DMS53 treated with DMSO at 0.1 percent for 48 hours (cell line): ENCODE data around the gene CLIC1.

Experiments
- DNase-seq: peaks from one replicate; lab custom pipeline; 2025; ENCODE audit not compliant: unreplicated experiment; lab: John Stamatoyannopoulos, UW

Gene CLIC1

DNA sequence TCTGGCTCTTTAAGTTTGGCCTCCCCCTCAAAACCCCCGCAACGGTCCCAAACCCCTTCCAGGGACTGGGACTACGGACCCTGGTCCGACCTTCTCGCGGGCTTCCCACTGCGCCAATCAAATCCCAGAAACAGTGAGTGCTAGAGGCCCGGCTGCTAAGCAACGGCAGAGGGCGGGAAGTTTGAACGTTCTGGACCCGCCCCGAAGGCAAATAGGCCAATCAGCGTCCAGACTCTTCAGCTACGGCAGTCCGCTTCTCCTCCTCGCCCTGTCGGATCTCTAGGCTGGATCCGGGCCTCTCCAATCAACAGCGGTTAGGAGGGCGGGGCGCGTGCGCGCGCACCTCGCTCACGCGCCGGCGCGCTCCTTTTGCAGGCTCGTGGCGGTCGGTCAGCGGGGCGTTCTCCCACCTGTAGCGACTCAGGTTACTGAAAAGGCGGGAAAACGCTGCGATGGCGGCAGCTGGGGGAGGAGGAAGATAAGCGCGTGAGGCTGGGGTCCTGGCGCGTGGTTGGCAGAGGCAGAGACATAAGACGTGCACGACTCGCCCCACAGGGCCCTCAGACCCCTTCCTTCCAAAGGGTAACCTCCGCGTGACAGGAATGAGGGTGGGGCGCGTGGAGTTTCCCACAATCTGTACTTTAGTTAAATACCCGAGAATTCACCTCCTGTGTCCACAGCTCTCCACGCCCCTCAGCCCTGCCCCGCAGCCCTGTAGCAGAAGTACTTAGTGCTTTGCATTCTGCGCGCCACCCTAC, 3.5 kb upstream of the CLIC1 start, which contains the start of gene MSH5:
MSH5 (plus strand) TSS at position 367 of the 758 bp plus-strand sequence. CDS start 462 bp downstream, outside the sequence.
- peak; percentile 98 for DNase-seq

DNA sequence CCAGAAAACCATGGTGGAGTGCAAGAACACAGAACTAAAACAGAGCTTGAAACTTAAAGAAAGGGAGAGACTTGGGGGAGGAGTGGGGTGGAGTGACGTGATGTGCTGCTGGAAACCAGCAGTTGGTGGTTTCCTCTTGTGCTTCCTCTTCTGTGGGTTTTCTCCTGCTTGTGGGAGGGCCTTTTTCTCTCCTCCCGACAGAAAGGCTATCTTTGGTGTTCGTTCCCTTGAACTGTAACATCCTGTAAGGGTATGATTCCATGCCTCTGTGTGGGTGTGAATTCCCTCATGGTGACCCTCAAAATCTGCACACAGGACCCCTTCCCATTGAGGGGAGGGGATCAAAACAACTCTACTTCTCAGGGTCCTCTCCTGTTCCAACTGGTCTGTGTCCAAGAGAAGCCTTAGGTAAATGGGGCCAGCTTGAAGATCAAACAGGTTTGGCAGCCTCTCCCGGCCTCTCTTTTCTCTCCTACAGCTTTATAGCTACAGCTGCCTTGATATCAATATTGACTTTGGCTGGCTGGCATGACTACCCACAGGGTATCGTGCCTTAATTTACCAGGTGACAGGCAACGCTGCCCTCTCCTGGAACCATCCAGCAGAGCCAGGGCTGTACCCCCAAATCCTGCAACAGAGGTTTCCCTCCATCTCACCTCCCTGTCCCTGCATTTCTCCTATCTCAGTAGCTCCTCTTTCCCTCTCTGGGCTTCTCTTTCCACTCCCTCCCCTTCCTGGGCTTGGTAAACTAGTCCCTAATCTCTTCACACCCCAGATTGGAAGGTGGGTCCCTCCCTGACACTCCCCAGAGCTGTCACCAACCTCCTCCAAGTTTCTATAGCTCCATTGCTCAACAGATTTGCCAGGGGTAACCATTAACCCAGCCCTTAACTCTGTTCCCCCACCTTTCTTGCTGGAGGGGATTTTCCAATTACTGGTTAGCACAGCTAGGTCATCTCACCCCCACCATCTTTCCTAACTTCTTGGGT, 2.0 kb upstream of the CLIC1 start:
- DNase-seq, result peak; percentile 97

DNA sequence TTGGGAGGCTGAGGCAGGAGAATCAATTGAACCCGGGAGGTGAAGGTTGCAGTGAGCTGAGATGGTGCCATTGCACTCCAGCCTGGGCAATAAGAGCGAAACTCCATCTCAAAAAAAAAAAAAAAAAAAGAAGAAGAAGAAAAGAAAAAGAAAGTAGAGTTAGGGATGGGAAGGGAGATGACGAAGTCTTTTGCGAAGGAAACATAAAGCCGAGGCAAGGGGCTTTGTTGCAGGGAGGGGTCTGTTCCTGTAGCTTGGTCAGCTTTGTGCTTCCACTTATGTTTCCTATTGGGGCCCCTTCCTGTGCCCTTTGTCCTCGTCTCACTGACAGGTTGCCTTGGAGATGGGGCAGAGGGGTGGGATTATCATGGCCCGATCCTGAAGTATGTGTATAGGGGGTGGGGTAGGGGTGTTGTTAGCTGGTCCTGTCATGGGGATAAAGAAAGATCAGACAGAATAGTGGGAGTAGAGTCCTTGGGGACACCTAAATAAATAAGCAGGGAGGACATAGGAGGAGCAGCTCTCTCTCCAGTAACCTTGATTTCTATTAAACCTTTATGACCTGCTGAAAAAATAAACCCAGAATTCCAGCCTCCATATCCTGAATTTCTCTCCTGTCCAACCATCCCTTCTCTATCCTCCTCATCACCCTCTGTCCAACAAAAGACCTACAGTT, 1.1 kb upstream of the CLIC1 start:
- DNase-seq, result peak; percentile 80

DNA sequence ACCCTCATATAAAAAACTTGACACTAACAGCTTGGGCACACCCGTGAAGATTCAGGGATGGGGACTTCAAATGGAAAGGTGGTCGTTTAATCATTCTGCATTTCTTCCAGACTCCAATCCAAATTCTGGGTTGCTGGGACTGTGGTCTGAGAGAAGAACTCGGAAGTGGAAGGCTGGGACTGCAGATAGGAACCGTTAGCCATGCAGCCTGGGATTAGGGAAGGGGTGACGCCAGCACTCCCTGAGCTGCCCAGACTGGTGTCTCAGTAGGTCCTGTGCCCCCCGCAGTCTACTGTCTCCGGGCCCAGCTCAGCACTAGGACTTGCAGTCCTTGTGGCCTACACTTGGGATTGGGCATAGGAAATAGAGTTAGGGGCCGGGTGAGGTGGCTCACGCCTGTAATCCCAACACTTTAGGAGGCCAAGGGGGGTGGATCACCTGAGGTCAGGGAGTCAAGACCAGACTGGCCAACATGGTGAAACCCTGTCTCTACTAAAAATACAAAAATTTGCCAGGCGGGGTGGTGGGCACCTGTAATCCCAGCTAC, 511 bp upstream of the CLIC1 start:
- DNase-seq, result no peak

DNA sequence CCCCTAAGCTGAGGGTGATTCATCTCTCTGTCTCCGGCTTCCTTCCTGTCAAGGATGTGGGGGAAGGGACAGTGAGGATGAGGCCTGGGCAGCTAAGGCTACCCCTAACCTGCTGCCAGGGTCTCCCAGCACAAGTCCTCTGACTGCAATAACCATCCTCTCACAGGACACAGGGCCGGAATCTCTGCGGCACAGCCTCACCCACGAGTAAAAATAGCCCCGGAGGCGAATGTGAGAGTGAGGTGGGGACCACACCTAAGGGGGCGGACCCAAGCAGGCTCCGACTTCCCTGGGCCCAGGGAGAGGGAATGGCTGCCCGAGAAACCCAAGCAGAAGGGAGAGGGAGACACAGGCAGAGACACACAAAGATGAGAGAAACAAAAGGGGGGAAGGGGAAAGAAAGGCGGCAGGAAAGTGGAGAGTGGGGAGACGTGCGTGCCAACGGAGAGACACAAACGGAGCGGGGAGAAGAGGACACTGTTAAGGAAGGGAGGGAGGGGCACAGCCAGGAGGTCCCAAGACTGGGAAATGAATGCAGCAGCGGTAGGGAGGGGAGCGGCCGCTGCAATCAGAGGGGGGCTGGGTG, 1.4 kb downstream of the CLIC1 start:
- DNase-seq, result peak; percentile 69

DNA sequence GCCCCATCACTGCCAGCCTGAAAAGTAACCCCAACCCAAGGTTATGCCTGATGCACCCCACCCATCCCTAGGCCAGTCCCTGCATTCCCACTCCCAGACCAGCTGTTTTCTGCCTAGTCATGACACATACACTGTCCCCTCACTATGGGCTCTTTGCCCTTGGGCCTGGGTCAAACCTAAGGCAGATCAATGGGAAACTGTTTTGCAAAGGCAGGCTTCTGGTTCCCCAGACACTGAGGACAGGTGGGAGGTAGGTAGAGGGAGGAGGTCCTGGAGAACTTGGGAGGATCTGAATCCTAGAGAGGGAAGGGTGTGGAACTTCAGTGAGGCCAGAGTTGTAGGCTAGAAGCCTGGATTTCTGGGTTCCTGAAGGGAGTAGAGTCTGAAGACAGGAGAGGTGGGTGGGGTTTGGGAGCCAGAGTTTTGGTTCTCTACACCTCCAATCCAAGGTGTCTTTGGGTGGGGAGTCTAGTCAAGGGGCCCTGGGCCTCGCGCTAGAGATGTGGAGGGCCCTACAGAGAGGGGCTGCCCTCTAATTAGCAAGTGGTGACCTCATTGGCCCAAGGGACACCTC, 2.0 kb downstream of the CLIC1 start:
- no peak for DNase-seq

DNA sequence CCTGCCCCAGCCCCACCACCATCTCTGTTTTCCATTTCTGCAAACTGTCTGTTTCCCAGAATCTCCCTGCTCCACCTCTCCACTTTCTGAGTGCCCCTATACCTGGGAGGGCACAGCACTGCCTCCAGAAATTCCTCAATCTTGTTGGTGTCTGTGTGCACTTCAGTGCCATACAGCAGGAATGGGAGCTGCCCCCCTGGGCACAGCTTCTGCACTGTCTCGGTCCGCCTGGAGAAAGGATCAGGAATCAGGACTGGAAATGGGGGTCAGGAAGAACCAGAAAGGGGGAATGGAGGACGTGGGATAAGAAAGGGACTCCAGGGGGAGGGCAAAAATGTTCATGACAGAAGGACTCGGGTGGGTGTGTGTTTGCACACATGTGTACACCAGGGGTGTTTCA, 2.6 kb downstream of the CLIC1 start:
- no peak for DNase-seq

DNA sequence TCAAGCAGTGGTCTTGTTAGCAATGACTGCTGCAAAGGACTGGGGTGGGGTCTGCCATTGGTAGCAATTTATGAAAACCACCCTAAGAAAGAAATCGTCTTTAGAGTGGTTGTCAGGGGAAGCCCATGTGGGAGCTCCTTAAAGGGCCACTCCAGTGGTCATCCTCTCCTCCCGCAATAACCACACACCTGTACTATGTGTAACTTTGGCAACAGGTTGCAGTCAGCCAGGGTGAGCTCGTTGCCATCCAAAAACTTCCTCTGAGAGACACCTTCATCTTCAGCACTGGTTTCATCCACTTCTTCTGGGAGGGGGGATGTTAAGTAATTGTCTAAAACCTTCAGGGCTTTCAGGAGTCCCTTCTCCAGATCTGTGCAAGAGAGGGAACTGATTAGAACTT, 4.3 kb downstream of the CLIC1 start:
- DNase-seq, result no peak

DNA sequence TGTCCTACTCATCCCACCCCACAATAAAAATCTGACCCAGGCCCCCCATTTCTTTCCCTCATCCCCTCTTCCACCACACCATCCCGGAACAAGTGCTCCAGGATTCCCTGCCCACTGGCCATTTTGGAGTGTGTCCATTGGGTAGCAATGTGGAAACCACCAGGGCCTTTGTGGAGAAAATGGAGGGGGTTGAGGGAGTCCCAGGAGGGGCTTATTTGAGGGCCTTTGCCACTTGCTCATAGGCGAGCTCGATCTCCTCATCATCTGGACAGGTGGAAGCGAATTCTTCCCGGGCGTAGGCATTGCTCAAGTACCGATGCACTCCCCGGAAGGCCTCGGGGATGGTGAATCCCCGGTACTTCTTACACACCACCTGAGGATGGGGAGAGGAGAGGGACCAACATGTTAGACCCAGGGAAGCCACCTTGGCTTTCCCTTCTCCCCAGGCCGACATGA, 5.7 kb downstream of the CLIC1 start:
- no peak for DNase-seq

DNA sequence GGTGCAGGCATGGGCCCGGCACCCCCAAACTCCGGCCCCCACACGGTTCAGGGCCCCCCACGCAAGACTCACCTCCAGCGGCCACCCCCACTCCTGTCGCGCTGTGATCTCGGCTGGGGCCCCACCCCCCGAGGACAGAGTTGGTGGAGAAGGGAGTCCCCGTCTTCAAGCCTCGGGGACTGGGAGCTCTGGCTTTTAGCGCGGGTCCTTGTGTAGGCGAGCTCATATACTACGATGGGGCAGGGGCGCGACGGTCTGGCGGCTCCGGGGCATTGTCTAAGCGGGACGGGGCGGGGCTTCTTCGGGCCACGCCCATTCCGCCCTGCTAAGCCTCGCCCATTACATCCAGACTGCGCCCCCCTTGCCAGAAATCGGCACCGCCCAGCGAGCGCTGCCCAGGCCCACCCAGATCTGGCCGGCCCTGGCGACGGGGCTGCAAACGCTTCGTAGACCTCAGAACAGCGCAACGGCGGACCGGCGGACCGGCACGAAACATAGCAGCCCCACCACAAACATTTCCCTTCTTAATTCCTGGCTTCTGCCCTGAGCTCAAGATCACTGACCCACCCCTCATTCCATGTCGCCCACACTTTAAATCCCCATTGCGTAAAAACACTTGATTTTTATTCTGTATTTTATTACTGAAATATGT, 6.2 kb downstream of the CLIC1 start:
- no peak for DNase-seq

DNA sequence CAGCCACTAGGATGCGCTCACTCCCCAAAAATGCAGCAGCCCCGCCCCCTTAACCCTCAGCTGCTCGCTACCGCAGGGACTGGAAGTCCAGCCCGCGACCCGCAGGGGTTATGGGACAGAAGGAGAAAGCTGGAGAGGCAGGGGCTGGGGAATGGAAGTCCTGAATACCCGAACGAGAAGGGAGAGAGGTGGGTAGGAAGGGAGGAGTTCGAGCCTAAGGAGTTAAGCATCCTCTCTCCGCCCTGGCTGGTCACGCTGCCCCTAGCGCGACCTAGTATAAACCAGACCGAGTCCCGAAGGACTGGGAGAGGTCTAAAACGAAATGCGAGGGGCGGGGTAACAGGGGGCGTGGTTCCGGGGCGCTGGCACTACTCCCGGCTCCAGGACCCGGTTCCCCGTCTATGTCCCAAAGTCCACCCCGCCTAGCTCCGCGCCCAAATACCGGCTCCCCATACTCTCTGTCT, 6.8 kb downstream of the CLIC1 start:
- peak; percentile 66 for DNase-seq

DNA sequence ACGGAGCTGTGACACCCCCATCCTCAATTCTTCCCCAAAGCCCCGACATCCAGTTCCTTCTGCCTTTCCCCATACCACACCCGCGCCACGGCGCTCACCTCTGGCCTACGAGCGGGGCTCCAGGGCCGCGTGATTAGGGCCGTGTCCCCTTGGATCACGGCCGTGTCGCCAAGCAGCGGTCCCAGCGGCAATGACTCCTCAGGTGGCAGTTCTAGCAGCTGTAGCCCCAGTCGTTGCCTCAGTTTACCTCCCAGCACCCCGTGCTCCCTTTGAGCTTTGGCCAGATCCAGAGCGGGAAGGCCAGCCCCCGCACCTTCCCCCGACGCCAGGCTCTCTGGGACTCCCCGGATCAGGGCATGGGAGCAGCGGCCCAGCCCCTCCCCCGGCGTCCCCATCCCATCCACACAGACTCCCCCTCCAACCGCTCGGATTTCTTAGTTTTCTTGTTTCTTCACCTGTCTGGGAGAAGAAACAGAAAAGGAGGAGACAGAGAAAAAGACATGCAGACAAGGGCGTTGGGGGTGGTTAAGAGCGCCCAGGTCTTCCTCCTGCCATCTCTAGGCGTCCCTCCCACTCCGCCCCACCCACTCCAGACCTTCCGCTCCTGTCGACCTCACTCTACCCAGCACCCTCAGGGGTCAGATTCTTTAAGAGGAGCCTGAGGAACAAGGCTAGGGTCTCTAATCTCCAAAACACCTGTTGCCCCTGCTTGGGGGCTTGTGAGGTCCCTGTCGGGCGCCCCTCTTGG, 7.4 kb downstream of the CLIC1 start, which contains the start of gene DDAH2:
DDAH2 (minus strand) TSS at position 533 of the 748 bp plus-strand sequence; CDS start at position 395, 138 bp downstream.
- DNase-seq, result no peak

DNA sequence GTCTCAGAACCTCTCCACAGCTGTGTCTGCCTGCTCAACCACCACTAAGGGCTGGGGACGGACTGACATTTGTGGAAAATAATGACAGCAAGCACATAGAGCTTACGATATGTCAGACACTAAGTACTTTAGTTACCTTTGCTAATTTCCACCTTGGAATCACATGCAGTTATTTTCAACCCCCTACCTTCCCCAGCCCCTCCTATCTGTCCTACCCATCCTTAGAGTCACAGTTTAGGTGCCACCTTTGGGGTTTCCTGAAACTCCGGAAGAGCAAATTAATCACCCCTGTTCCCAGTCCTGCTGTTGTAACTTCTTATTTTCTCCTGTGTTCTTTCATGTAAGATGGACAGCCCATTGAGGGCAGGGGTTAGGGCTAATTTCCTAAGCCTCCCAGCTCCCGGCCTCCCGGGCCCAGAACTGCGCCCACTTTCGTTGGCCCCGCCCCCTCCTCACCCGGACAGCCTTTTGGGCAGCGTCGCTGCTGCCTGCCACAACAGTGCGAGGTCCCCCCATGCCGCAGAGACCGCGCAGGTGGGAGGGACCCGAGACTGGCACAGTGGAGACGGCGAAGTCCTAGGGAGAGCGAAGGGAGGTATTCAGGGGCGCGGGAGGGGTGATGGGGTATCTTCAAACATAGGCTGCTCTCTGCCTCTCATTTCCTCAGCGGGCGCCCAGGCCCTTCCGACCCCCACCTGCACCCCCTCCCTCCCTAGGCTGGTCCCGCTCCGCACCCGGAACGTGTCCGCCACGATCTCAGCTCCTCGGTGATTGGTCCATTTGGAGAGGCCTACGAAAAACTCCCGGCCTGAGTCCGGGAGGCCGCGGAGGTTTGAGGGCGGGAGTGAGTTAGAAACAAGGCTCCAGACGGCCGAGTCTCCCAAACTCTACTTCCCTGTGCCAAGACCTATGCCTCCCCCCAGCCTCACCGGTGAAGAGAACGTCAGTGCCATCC, 8.3 kb downstream of the CLIC1 start:
- no peak for DNase-seq

DNA sequence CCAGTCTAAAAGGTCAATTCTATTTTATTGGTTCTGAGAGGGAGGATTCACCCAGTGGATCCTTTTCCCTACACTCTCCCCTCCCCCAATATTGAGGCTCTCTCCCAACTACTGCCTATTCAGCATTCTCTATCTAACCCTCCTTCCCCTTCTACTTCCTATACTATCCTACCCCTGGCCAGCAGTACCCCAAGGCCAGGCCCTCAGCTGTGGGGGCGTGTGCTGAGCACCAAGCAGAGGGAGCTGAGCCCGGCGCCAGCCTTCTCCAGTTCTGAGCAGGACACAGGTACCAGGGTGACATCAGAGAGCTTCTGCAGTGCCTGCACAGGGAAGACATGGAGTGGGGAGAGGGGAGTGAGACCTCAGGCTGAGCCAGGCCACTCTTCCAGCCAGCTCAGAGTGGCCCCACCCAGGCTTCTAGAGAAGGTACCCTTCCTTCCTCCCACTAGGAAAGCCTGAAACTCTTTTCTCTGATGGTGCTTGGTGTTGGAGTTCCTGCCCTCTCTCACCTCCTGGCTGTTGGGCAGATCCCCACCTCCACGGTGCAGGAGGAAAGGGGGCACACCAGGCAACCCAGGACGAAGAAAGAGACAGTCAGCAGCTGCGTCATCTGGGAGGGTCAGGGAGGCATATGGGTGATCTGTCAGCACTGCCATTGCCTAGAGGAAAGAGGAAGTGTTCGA, 9.2 kb downstream of the CLIC1 start:
- no peak for DNase-seq

DNA sequence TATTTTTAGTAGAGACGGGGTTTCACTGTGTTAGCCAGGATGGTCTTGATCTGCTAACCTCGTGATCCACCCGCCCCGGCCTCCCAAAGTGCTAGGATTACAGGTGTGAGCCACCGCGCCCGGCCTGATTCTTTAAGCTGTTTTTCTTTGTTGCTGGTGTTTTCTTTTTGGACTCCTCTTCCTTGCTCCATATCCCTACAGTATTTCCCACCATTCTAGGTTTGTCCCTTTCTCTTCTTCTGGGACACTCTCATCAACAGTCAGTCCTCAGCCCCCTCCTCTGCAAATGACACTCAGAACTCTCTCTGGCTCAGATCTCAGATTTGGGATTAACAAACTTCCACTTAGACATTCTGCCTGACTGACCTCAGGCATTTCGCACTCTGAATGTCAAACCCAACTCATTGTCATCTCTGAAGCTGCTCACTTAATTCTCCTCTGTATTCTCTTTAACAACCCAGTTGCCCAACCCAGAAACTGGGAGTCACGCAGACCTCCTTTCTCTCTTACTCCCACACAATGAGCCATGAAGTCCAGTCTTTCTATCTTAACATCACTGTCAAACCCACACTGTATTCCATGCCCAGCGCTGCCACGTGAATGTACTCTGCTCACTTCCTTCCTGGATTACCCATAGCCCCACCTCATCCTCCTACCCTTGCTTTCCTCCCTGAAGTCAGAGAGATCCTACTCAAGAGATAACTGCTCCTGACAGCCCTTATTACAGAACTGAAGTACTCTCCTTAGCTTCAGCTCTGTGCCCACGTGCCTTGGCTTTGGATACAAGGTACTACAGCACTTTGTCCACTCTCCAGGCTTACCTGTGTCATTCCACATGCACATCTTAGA, 10.6 kb downstream of the CLIC1 start:
- DNase-seq, result no peak
